Rectal smooth muscle tissue (tissue), 1 donor: ENCODE results near the gene UPF2.
"Not testable (repeated sequence)": the region's sequence is repeated elsewhere in the genome, so short reads cannot be mapped to it uniquely, and the experiment has no call there.

Source experiments
- H3K27ac ChIP-seq: one replicate; pipeline ENCODE4 v1.7.0; 2013; ENCODE audit warnings: low read depth, low read length, inconsistent platforms
- H3K27me3 ChIP-seq: one replicate; pipeline ENCODE4 v1.7.0; 2013; ENCODE audit warnings: low read length; ENCODE audit not compliant: control insufficient read depth, insufficient read depth
- H3K36me3 ChIP-seq: one replicate; pipeline ENCODE4 v1.7.0; 2013; ENCODE audit warnings: low read length; ENCODE audit not compliant: control insufficient read depth, insufficient read depth
- H3K4me1 ChIP-seq: one replicate; pipeline ENCODE4 v1.7.0; 2013; ENCODE audit warnings: low read length; ENCODE audit not compliant: control insufficient read depth, insufficient read depth
- H3K4me3 ChIP-seq: one replicate; pipeline ENCODE4 v1.7.0; 2013; ENCODE audit warnings: low read length
- H3K9ac ChIP-seq: one replicate; pipeline ENCODE4 v1.7.0; 2013; ENCODE audit warnings: low read length

Gene UPF2

DNA sequence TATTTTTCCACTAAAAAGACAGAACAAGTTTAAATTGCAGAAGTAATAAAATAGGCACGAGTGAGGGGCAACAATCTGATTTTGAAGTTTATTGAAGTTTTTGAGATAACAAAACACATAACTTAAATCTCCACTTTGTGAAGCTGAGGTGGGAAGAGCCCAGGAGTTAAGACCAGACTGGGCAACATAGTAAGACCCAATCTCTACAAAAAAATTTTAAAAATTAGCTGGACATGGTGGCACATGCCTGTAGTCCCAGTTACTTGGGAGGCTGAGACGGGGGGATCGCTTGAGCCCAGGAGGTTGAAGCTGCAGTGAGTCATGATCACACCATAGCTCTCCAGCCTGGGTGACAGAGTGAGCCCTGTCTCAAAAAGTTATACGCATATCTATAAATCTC, 11.2 kb downstream of the UPF2 start:
- H3K4me1 ChIP-seq = no peaks in the 10 kb centered on the region
- no peak overlapping the region for H3K9ac ChIP-seq
- H3K36me3 ChIP-seq = peaks cover 8% of the 10 kb centered on the region
- no peak overlapping the region for H3K4me3 ChIP-seq
- H3K27me3 ChIP-seq = no peaks in the 10 kb centered on the region
- H3K27ac ChIP-seq = no peak overlapping the region

DNA sequence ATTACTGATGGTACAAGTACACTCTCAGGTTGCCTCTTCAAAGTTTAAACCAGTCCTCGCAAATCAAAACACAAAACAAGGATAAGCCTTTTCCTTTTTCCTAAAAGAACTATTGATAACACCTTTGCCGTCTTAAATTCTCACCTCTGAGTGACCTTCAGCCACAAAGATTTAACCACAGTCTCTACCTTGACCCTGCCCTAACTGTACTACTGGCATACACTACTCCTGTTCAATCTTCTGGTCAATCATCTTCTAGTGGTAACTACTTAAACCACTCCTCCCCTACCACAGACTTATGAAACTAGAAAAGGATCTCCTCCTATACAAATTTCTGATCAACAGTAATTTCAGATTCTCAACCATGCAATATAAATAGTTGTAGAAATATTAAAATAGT, 15.1 kb downstream of the UPF2 start:
- no peak overlapping the region for H3K9ac ChIP-seq
- no peaks in the 10 kb centered on the region for H3K27me3 ChIP-seq
- no peaks in the 10 kb centered on the region for H3K4me1 ChIP-seq
- no peak overlapping the region for H3K4me3 ChIP-seq
- no peak overlapping the region for H3K27ac ChIP-seq
- H3K36me3 ChIP-seq = no peaks in the 10 kb centered on the region

DNA sequence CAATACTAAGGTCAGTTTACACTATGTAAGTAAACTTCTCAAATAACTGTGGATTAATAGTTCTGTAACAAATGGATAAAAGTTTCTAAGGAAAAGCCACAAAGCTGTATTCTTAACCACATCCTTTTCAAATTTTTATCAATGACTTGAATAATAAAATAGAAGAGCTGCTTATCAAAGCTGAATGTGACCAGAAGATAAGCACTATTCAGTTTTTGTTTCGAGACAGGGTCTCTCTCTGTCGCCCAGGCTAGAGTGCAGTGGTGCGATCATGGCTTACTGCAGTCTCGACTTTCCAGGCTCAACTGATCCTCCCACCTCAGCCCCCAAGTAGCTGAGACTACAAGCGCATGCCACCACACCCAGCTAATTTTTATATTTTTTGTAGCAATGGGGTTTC, 17.0 kb downstream of the UPF2 start:
- no peaks in the 10 kb centered on the region for H3K36me3 ChIP-seq

DNA sequence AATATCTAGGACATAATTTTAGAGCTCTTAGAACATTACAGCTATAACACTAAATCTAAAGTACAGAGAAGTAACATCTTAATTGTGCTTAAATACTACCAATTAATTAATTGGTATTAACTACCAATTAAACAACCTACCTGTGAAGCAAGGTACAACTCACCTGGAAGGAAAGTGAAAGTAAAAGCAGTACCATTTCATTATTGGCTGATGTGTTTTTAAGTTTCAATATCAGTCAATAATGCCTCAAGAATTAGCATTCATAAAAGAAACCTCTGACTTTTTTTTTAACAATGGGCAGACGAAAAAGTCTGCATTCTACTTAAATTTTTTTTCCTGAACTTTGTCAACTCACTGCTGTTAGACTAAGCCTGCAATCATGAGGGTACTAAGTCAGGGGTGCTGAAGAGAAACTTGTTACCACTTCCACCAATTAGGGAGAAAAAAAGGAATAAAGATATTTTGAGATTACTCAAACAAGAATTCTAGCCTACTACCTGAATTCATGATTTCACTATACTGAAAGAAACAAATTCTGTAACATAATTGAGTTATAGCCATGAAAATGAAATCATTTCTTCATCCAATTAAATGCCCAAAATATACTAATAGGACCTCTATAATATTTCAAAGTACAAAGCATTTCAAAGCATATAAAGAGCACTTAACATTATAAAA, 19.9 kb downstream of the UPF2 start:
- H3K9ac ChIP-seq = no peak overlapping the region
- no peaks in the 10 kb centered on the region for H3K4me1 ChIP-seq
- H3K27me3 ChIP-seq = no peaks in the 10 kb centered on the region
- no peak overlapping the region for H3K4me3 ChIP-seq
- no peaks in the 10 kb centered on the region for H3K36me3 ChIP-seq
- no peak overlapping the region for H3K27ac ChIP-seq

More for the DNA sequence above, 17.0 kb downstream of the UPF2 start:
- no peak overlapping the region for H3K9ac ChIP-seq
- H3K27ac ChIP-seq = no peak overlapping the region
- H3K27me3 ChIP-seq = no peaks in the 10 kb centered on the region
- no peak overlapping the region for H3K4me3 ChIP-seq
- H3K4me1 ChIP-seq = no peaks in the 10 kb centered on the region

DNA sequence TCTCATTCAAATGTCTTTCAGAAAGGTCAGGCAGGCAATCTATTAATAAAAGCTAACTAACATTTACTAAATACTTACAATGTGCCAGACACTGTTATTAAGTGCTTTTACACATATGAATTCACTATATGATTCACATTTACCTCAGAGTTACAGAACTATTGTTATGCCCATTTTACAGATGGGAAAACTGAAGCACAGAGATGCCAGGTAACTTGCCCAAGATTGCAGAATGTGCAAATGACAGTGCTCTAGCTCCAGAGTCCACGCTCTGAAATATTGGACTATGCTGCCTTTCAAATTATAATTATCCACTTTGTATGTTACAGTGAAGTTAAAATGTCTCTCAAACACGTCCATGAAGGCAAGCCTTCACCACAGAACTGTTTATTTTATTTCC, 22.0 kb downstream of the UPF2 start:
- H3K27ac ChIP-seq = no peak overlapping the region
- no peaks in the 10 kb centered on the region for H3K36me3 ChIP-seq
- H3K9ac ChIP-seq = no peak overlapping the region
- no peak overlapping the region for H3K4me3 ChIP-seq
- H3K27me3 ChIP-seq = no peaks in the 10 kb centered on the region
- H3K4me1 ChIP-seq = no peaks in the 10 kb centered on the region

DNA sequence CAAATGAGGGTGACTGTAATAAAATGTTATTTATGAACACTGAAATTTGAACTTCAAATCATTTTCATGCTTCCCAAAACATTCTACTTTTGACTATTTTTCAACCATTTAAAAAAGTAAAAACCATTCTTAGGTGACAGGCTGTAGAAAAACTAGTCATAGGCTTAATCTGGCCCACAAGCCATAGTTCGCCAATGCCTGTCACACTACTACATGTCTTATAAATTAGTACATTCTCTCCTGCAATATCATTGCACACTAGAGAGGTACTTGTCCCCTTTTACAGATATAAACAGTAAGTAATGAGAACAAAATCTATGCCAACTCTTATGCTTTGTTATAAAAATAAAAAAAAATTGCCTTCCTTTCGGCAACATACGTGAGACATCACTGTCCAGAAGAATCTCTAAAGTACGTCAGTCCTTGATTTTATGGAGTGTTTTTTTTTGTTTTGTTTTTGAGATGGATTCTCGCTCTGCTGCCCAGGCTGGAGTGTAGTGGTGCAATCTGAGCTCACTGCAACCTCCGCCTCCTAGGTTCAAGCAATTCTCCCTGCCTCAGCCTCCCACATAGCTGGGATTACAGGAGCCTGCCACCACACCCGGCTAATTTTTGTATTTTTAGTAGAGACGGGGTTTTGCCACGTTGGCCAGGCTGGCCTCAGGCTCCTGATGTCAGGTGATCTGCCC, 23.2 kb downstream of the UPF2 start:
- no peaks in the 10 kb centered on the region for H3K27me3 ChIP-seq
- no peaks in the 10 kb centered on the region for H3K4me1 ChIP-seq
- no peak overlapping the region for H3K27ac ChIP-seq
- no peak overlapping the region for H3K4me3 ChIP-seq
- H3K9ac ChIP-seq = no peak overlapping the region
- H3K36me3 ChIP-seq = no peaks in the 10 kb centered on the region

DNA sequence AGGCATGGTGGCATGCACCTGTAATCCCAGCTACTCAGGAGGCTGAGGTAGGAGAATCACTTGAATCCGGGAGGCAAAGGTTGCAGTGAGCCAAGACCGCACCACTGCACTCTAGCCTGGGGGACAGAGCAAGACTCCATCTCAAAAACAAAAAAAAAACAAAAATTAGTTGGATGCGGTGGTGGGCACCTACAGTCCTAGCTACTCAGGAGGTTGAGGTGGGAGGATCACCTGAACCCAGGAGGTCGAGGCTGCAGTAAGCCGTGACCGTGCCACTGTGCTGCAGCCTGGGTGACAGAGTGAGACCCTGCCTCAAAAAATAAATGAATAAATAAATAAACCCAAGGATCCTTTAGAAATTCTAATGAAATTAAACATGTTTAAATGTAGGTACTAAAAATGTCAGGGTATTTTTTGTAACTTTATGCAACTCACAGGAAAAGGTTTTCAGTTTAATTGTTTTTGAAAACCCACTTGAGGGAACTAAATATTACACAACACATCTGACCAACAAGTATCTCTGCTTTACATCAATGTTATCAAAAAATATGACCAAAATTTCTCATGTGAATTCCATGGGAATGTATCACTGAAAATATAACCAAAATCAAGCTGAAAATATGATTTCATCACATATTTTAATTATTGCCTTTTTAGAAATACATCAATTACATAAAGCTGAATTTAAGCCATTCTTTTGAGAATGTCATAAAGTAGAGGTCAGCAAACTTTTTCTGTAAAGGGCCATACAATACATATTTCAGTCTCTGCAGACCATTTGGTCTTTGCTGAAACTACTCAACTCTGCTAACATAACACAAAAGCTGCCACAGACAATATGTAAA, 23.9 kb downstream of the UPF2 start:
- H3K27ac ChIP-seq = no peak overlapping the region

DNA sequence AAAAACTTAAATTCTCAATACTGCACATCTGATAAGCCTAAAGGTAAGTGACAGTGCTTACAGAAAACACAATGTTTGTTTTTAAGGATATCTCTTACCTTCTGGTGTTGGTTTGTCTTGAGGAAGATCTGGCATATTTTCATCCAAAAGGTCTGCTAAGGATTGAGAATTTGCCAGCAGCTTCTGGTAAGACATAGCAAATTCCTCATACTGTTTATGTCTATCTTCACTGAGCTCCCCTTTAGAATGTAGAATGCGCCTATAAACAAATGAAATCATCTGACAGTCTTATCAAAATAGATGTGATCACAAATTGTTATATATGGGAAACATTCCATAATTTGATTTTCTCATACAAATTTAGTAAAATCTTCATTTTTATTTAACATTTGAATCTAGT, 28.7 kb downstream of the UPF2 start:
- Histone ChIP-seq H3K36me3 (no peaks in the 10 kb centered on the region), H3K4me3 (no peak overlapping the region), H3K27me3 (no peaks in the 10 kb centered on the region), H3K27ac (no peak overlapping the region), H3K4me1 (no peaks in the 10 kb centered on the region), H3K9ac (no peak overlapping the region)

More for the DNA sequence above, 23.9 kb downstream of the UPF2 start:
- Histone ChIP-seq H3K4me3 (no peak overlapping the region), H3K27me3 (no peaks in the 10 kb centered on the region), H3K36me3 (no peaks in the 10 kb centered on the region), H3K9ac (no peak overlapping the region), H3K4me1 (no peaks in the 10 kb centered on the region)

DNA sequence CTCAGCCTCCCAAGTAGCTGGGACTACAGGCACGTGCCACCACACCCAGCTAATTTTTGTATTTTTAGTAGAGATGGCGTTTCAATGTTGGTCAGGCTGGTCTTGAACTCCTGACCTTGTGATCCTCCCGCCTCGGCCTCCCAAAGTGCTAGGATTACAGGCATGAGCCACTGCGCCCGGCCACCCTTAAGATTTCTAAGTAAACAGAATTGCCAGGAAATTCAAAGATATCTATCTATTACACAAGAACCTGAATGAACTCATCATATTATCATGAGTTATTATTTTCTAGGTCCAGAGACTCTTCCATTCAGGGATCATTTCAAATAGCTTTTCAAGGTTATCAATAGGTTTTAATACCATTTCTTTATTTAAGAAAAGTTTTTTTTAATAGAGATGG, 29.2 kb downstream of the UPF2 start:
- not testable (repeated sequence) for H3K36me3 ChIP-seq, H3K4me3 ChIP-seq, H3K27ac ChIP-seq, H3K4me1 ChIP-seq, H3K9ac ChIP-seq, H3K27me3 ChIP-seq

DNA sequence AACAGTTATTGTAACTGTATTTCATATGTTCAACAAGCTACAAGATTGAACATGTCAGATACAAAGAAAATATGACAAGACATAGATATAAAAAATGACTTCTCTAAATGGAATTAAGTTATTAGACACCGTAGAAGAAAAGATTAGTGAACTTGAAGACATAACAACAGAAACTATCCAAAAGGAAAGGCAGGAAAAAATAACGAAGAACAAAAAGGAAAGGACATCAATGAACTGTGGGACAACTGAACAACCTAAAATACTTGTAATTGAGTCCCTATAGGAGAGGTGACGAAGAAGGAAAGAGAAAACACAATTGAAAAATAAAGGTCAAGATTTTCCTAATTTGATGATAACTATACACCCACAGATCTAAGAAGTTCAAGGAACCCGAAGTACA, 32.3 kb downstream of the UPF2 start:
- Histone ChIP-seq H3K36me3 (no peaks in the 10 kb centered on the region), H3K4me1 (no peaks in the 10 kb centered on the region)

DNA sequence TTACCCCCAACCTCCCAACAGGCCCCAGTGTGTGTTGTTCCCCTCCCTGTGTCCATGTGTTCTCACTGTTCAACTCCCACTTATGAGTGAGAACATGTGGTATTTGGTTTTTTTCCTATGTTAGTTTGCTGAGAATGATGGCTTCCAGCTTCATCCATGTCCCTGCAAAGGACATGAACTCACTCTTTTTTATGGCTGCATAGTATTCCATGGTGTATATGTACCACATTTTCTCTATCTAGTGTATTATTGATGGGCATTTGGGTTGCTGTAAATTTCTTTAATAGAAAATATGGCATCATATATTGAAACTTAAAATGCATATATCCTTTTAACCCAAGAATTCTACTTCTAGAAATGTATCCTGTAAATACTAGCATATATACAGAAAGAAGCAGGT, 33.8 kb downstream of the UPF2 start:
- not testable (repeated sequence) for H3K27ac ChIP-seq, H3K27me3 ChIP-seq, H3K4me1 ChIP-seq, H3K9ac ChIP-seq, H3K36me3 ChIP-seq, H3K4me3 ChIP-seq

More for the DNA sequence above, 32.3 kb downstream of the UPF2 start:
- Histone ChIP-seq H3K27me3 (no peaks in the 10 kb centered on the region), H3K27ac (no peak overlapping the region), H3K9ac (no peak overlapping the region), H3K4me3 (no peak overlapping the region)

DNA sequence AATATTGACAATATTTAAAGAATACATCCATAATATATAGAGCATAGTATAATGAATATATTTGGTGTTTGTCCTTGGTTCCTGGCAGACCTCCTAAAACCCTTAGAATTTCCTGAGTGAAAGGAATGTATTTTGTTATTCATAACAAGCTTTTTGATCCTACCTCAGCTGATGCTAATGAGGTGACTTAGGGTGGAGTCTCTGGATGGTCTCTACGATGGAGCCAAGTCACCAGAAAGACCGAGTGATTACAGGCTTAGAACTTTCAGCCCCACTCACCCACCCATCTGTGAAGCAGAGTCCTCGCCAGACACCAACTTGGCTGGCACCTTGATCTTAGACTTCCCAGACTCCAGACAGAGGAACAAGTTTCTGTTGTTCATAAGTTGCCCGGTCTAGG, 35.9 kb downstream of the UPF2 start:
- peaks cover 5% of the 10 kb centered on the region for H3K36me3 ChIP-seq
- H3K4me3 ChIP-seq = no peak overlapping the region
- H3K4me1 ChIP-seq = no peaks in the 10 kb centered on the region
- no peak overlapping the region for H3K9ac ChIP-seq
- H3K27me3 ChIP-seq = no peaks in the 10 kb centered on the region
- H3K27ac ChIP-seq = no peak overlapping the region
